Neural cell (in vitro differentiated cells): ENCODE data around the gene ESR2.

Experiments used
- CTCF ChIP-seq: fragments of 450-650 bp; IDR thresholded peaks from 2 replicates; pipeline ENCODE4 v1.5.1; 2014; ENCODE audit warnings: antibody characterized with exemption, mild to moderate bottlenecking, moderate library complexity; ENCODE audit not compliant: poor library complexity, severe bottlenecking
- EP300 ChIP-seq: fragments of 450-650 bp; conservative IDR thresholded peaks from 2 replicates; pipeline ENCODE4 v1.6.1; 2014; ENCODE audit warnings: antibody characterized with exemption, mild to moderate bottlenecking, moderate library complexity; ENCODE audit not compliant: poor library complexity, severe bottlenecking
- EZH2 ChIP-seq: fragments of 200-600, 300-800 bp; shearing (Covaris generic), sonication (generic); IDR thresholded peaks from 2 replicates; pipeline ENCODE4 v1.6.1; 2014; ENCODE audit warnings: antibody characterized with exemption, low read length, borderline replicate concordance, mild to moderate bottlenecking; ENCODE audit not compliant: insufficient read depth, poor library complexity, severe bottlenecking
- POLR2AphosphoS5 ChIP-seq: IDR thresholded peaks from 2 replicates; pipeline ENCODE4 v1.6.1; 2012
- RAD21 ChIP-seq: fragments of 450-650 bp; conservative IDR thresholded peaks from 2 replicates; pipeline ENCODE4 v1.6.1; 2014; ENCODE audit warnings: antibody characterized with exemption, mild to moderate bottlenecking, moderate library complexity
- SMC3 ChIP-seq: fragments of 450-650 bp; conservative IDR thresholded peaks from 2 replicates; pipeline ENCODE4 v1.6.1; 2014; ENCODE audit warnings: antibody characterized with exemption, mild to moderate bottlenecking, moderate library complexity; ENCODE audit not compliant: poor library complexity
- TAF1 ChIP-seq: IDR thresholded peaks from 2 replicates; pipeline ENCODE4 v1.6.1; 2012; ENCODE audit warnings: low read depth
- TF ChIP-seq, protein P1 (sequence below): IDR thresholded peaks from 2 replicates; pipeline ENCODE4 v1.6.1; 2012; ENCODE audit warnings: borderline replicate concordance

GRCh38 chr14:64186231-64187129, 107.7 kb downstream of the ESR2 start:
- TF ChIP-seq CTCF, result no peak
- TF ChIP-seq, protein P1, sequence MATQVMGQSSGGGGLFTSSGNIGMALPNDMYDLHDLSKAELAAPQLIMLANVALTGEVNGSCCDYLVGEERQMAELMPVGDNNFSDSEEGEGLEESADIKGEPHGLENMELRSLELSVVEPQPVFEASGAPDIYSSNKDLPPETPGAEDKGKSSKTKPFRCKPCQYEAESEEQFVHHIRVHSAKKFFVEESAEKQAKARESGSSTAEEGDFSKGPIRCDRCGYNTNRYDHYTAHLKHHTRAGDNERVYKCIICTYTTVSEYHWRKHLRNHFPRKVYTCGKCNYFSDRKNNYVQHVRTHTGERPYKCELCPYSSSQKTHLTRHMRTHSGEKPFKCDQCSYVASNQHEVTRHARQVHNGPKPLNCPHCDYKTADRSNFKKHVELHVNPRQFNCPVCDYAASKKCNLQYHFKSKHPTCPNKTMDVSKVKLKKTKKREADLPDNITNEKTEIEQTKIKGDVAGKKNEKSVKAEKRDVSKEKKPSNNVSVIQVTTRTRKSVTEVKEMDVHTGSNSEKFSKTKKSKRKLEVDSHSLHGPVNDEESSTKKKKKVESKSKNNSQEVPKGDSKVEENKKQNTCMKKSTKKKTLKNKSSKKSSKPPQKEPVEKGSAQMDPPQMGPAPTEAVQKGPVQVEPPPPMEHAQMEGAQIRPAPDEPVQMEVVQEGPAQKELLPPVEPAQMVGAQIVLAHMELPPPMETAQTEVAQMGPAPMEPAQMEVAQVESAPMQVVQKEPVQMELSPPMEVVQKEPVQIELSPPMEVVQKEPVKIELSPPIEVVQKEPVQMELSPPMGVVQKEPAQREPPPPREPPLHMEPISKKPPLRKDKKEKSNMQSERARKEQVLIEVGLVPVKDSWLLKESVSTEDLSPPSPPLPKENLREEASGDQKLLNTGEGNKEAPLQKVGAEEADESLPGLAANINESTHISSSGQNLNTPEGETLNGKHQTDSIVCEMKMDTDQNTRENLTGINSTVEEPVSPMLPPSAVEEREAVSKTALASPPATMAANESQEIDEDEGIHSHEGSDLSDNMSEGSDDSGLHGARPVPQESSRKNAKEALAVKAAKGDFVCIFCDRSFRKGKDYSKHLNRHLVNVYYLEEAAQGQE, result no peak
- no peak for TF ChIP-seq POLR2AphosphoS5
- TF ChIP-seq TAF1, result no peak
- no peak for TF ChIP-seq EZH2
- no peak for TF ChIP-seq SMC3
- no peak for TF ChIP-seq RAD21
- no peak for TF ChIP-seq EP300
